Camera-type eye (tissue), 1 donor: ENCODE measurements around the gene ATP2A1. TPM values are rescaled to one million over a fixed set of nuclear protein-coding genes. Genes with fewer than 3 reads are reported as not detected.

Source experiments
- total RNA-seq: library from RNA; depleted of rRNA; stranded (reverse); fragments of >200 nt; gene quantifications from one replicate; pipeline ENCODE4 v1.2.3, GENCODE V29; 2014

ATP2A1 gene
- total RNA-seq = 46.8 TPM

GRCh38 chr16:28878083-28878926, at the start of gene ATP2A1:
Gene ATP2A1 (plus strand): TSS chr16:28878488. CDS start chr16:28878672, 184 bp downstream.

GRCh38 chr16:28846080-28846932, 32.0 kb upstream of the ATP2A1 start, which contains the start of gene TUFM:
Gene TUFM (minus strand): TSS chr16:28846348. CDS start chr16:28846269, 79 bp downstream.

GRCh38 chr16:28924762-28925385, 46.6 kb downstream of the ATP2A1 start, which contains the start of gene RABEP2:
Gene RABEP2 (minus strand): TSS chr16:28925238. CDS start chr16:28925163, 75 bp downstream.

GRCh38 chr16:28931801-28932225, 53.5 kb downstream of the ATP2A1 start, which contains the start of gene CD19:
Gene CD19 (plus strand): TSS chr16:28931971. CDS start chr16:28932001, 30 bp downstream.

GRCh38 chr16:28950648-28951409, 72.5 kb downstream of the ATP2A1 start, which contains the start of gene NFATC2IP:
Gene NFATC2IP (plus strand): TSS chr16:28950937. CDS start chr16:28951012, 75 bp downstream.

Other genes with a start within 250 kb of the ATP2A1 start
- not detected for gene NPIPB8, start 240.4 kb upstream of the ATP2A1 start, total RNA-seq
- gene EIF3C, start 167.0 kb upstream of the ATP2A1 start, total RNA-seq = 214 TPM
- gene NPIPB9, start 126.7 kb upstream of the ATP2A1 start, total RNA-seq = 3.5 TPM
- gene ATXN2L, start 55.5 kb upstream of the ATP2A1 start, total RNA-seq = 75.3 TPM
- 57.1 TPM for gene TUFM, start 32.1 kb upstream of the ATP2A1 start, total RNA-seq
- 35.5 TPM for gene SH2B1, start 14.6 kb upstream of the ATP2A1 start, total RNA-seq
- gene RABEP2, start 46.8 kb downstream of the ATP2A1 start, total RNA-seq = 41.0 TPM
- gene CD19, start 53.5 kb downstream of the ATP2A1 start, total RNA-seq = 0.88 TPM
- gene NFATC2IP, start 72.4 kb downstream of the ATP2A1 start, total RNA-seq = 35.8 TPM
- gene SPNS1, start 96.3 kb downstream of the ATP2A1 start, total RNA-seq = 25.1 TPM
- 2.9 TPM for gene LAT, start 106.6 kb downstream of the ATP2A1 start, total RNA-seq